Endodermal cell (in vitro differentiated cells): ENCODE data around the gene DHFR2. TPM values are rescaled to one million over a fixed set of nuclear protein-coding genes. Genes with fewer than 3 reads are reported as not detected.
"Not testable (repeated sequence)": the region's sequence is repeated elsewhere in the genome, so short reads cannot be mapped to it uniquely, and the experiment has no call there.

Experiments used
- DNase-seq: peaks from one replicate; pipeline ENCODE4 v3.0.0-alpha.2; 2017
- H3K27ac ChIP-seq: 2 replicates; pipeline ENCODE4 v1.5.1; 2013; ENCODE audit warnings: mild to moderate bottlenecking, low read depth, low read length, moderate library complexity
- H3K27me3 ChIP-seq: 2 replicates; pipeline ENCODE4 v1.6.1; 2013; ENCODE audit warnings: mild to moderate bottlenecking, low read length, moderate library complexity; ENCODE audit not compliant: insufficient read depth, control insufficient read depth, poor library complexity, severe bottlenecking
- H3K36me3 ChIP-seq: 2 replicates; pipeline ENCODE4 v1.7.0; 2013; ENCODE audit warnings: mild to moderate bottlenecking, low read length, moderate library complexity; ENCODE audit not compliant: control insufficient read depth, insufficient read depth
- H3K4me1 ChIP-seq: one replicate; pipeline ENCODE4 v1.7.0; 2013; ENCODE audit warnings: low read length; ENCODE audit not compliant: control insufficient read depth, insufficient read depth
- H3K4me3 ChIP-seq: 2 replicates; pipeline ENCODE4 v1.5.1; 2013; ENCODE audit warnings: mild to moderate bottlenecking, low read length, moderate library complexity
- H3K9ac ChIP-seq: 2 replicates; pipeline ENCODE4 v1.6.1; 2013; ENCODE audit warnings: mild to moderate bottlenecking, low read length, moderate library complexity; ENCODE audit not compliant: poor library complexity, severe bottlenecking; ENCODE audit errors: extremely low read depth
- H3K9me3 ChIP-seq: 2 replicates; pipeline ENCODE4 v1.6.1; 2013; ENCODE audit warnings: mild to moderate bottlenecking, low read length, moderate library complexity; ENCODE audit not compliant: control insufficient read depth
- H3K27ac Mint-ChIP-seq: 2 replicates; pipeline ENCODE4 v1.8.0; 2020; ENCODE audit warnings: mixed read lengths
- H3K27me3 Mint-ChIP-seq: 2 replicates; pipeline ENCODE4 v1.8.0; 2021; ENCODE audit warnings: mild to moderate bottlenecking, mixed read lengths; ENCODE audit not compliant: insufficient read depth
- H3K36me3 Mint-ChIP-seq: 2 replicates; pipeline ENCODE4 v1.8.0; 2020; ENCODE audit warnings: low read depth, mixed read lengths
- H3K4me1 Mint-ChIP-seq: 2 replicates; pipeline ENCODE4 v1.8.0; 2020; ENCODE audit warnings: mixed read lengths
- H3K4me3 Mint-ChIP-seq: 2 replicates; pipeline ENCODE4 v1.8.0; 2020; ENCODE audit warnings: mild to moderate bottlenecking, moderate library complexity, mixed read lengths
- H3K9me3 Mint-ChIP-seq: 2 replicates; pipeline ENCODE4 v1.8.0; 2020; ENCODE audit warnings: mild to moderate bottlenecking, mixed read lengths
- WGBS, 2 experiments: methylation state at CpG; one replicate each; pipeline versions ENCODE4 v1.1.5 to v1.1.7; 2013; ENCODE audit warnings: missing lambda C conversion rate in 2 of 2, mixed read lengths in 1 of 2; ENCODE audit not compliant: insufficient coverage in 1 of 2, insufficient read length in 1 of 2; 5-methylcytosine and 5-hydroxymethylcytosine counted together
- total RNA-seq, 2 donors: library from RNA; stranded (reverse); fragmentation: NEBNext Ultra II Directional in 1 of 2; extraction: Animal tissue kit (Norgen Biotek cat#: 25700) in 1 of 2; gene quantifications; 2 replicates in 1 of 2; 3 replicates in 1 of 2; pipeline ENCODE4 v1.2.1, GENCODE V29; 2021
- TF ChIP-seq, protein P1 (sequence below): fragments of 200-600 bp; sonication (generic); conservative IDR thresholded peaks from 2 replicates; pipeline ENCODE4 v1.5.0; 2021; ENCODE audit warnings: antibody characterized with exemption, mild to moderate bottlenecking

The DHFR2 gene
- total RNA-seq, 2 donors from 2014 or later = 4.2 to 5.3 TPM

DNA sequence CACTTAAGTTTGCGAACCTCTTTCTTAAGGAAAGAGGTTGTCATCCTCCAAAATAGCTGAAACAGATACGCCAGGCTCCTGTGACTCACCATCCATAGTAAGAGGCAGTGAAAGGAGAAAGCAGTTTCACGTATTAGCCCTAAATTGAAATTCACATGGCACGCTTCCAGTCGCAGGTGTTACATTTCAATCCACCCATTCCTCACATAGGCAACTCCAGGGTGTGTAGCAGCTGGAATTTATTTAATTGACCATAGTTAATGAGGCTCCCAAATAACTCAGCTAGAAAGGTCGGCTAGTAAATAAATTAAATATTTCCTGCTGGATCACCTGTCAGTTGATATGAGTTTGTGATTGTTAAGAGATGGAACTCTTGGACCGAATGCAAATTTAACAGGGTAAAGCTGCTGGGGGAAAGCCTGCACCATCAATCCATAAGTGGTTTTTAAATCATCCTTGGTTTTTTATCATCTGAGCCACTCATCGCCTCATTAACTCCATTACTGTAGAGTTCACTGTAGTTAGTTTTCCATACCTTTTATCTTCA lies 19.7 kb upstream of the DHFR2 start:
- Mint-ChIP-seq H3K9me3 (no peaks in the 10 kb centered on the region), H3K4me3 (no peak overlapping the region), H3K27ac (no peak overlapping the region), H3K4me1 (peaks cover 4% of the 10 kb centered on the region), H3K36me3 (peaks cover 25% of the 10 kb centered on the region), H3K27me3 (no peaks in the 10 kb centered on the region)
- H3K9me3 ChIP-seq = no peaks in the 10 kb centered on the region
- H3K4me1 ChIP-seq = no peaks in the 10 kb centered on the region
- 95 to 97% methylated on average over 4 to 8 of the region's 8 CpGs for WGBS, 2 experiments
- no peak overlapping the region for H3K4me3 ChIP-seq
- H3K36me3 ChIP-seq = peaks cover 17% of the 10 kb centered on the region
- no peaks in the 10 kb centered on the region for H3K27me3 ChIP-seq
- TF ChIP-seq, protein P1, sequence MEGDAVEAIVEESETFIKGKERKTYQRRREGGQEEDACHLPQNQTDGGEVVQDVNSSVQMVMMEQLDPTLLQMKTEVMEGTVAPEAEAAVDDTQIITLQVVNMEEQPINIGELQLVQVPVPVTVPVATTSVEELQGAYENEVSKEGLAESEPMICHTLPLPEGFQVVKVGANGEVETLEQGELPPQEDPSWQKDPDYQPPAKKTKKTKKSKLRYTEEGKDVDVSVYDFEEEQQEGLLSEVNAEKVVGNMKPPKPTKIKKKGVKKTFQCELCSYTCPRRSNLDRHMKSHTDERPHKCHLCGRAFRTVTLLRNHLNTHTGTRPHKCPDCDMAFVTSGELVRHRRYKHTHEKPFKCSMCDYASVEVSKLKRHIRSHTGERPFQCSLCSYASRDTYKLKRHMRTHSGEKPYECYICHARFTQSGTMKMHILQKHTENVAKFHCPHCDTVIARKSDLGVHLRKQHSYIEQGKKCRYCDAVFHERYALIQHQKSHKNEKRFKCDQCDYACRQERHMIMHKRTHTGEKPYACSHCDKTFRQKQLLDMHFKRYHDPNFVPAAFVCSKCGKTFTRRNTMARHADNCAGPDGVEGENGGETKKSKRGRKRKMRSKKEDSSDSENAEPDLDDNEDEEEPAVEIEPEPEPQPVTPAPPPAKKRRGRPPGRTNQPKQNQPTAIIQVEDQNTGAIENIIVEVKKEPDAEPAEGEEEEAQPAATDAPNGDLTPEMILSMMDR = no peak
- H3K27ac ChIP-seq = no peak overlapping the region
- DNase-seq = no peak
- no peak overlapping the region for H3K9ac ChIP-seq

DNA sequence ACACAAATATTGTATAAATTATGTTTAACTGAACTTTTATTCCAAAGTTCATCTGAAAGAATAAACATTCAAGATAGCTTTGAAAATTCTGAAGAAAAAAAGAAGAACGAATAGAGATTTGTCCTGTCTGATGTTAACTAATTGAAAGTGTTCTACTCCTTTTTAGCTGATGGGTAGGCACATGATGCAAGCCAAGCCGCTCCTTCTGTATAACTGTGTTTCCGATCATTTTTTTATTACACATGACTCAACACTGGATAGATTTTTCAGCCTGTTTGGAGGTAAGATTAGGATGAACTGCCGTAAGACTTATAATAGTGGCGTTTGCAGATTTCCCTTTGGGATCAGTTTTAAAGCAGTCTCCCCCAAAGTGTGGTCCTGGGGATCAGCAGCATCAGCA lies 19.2 kb upstream of the DHFR2 start:
- Mint-ChIP-seq H3K27me3 (no peaks in the 10 kb centered on the region), H3K27ac (no peak overlapping the region), H3K4me1 (peaks cover 4% of the 10 kb centered on the region), H3K4me3 (no peak overlapping the region), H3K9me3 (no peaks in the 10 kb centered on the region), H3K36me3 (peaks cover 31% of the 10 kb centered on the region)
- Histone ChIP-seq H3K9me3 (no peaks in the 10 kb centered on the region), H3K4me3 (no peak overlapping the region), H3K9ac (no peak overlapping the region), H3K4me1 (no peaks in the 10 kb centered on the region), H3K36me3 (peaks cover 14% of the 10 kb centered on the region), H3K27me3 (no peaks in the 10 kb centered on the region), H3K27ac (no peak overlapping the region)
- no peak for DNase-seq
- WGBS, 2 experiments = 96 to 100% methylated on average over 4 to 5 of the region's 5 CpGs
- TF ChIP-seq, protein P1 = no peak

DNA sequence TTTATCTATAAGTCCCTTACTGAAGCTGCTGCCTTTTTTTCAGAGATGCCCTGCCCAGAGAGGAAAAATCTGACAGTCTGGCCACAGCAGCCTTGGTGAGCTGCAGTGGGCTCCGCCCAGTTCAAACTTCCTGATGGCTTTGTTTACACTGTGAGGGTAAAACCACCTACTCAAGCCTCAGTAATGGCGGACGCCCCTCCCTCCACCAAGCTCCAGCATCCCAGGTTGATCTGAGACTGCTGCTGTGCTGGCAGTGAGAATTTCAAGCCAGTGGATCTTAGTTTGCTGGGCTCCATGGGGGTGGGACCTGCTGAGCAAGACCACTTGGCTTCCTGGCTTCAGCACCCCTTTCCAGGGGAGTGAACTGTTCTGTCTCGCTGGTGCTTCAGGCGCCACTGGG lies 17.8 kb upstream of the DHFR2 start:
- H3K4me3 Mint-ChIP-seq, H3K4me1 ChIP-seq, H3K4me3 ChIP-seq, H3K27me3 ChIP-seq, H3K4me1 Mint-ChIP-seq, H3K9ac ChIP-seq, H3K9me3 ChIP-seq, H3K27ac ChIP-seq, H3K9me3 Mint-ChIP-seq, H3K27ac Mint-ChIP-seq, H3K27me3 Mint-ChIP-seq: not testable (repeated sequence)
- peak; percentile 56 for DNase-seq
- H3K36me3 ChIP-seq = peaks cover 14% of the 10 kb centered on the region
- 90 to 100% methylated on average over 3 to 5 of the region's 5 CpGs for WGBS, 2 experiments
- peaks cover 36% of the 10 kb centered on the region for H3K36me3 Mint-ChIP-seq

DNA sequence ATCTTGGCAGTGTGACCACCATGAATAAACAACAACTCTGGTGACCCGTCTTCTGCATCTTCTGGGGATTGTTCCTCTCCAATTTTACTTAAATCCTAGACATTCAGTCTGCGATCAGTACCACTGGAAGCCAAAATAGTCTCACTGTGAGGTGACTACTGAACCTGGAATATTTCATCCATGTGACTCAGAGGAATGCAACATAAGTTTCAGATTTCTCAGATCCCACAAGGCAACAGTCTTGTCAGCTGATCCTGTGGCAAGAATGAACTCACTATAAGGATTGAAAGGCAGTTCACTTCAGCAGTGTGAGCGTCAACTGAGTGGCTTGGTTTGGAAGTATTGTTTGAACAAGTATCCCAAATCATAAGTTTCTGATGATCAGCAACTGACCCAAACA lies 13.3 kb upstream of the DHFR2 start:
- Mint-ChIP-seq H3K36me3 (peaks cover 54% of the 10 kb centered on the region), H3K27ac (no peak overlapping the region), H3K4me1 (peaks cover 3% of the 10 kb centered on the region), H3K4me3 (no peak overlapping the region), H3K27me3 (no peaks in the 10 kb centered on the region), H3K9me3 (peaks cover 10% of the 10 kb centered on the region)
- H3K27me3 ChIP-seq = no peaks in the 10 kb centered on the region
- H3K4me3 ChIP-seq = no peak overlapping the region
- no peak overlapping the region for H3K9ac ChIP-seq
- H3K27ac ChIP-seq = no peak overlapping the region
- no peak for DNase-seq
- peaks cover 15% of the 10 kb centered on the region for H3K36me3 ChIP-seq
- H3K4me1 ChIP-seq = no peaks in the 10 kb centered on the region
- 91 to 100% methylated on average over 2 to 3 of the region's 3 CpGs for WGBS, 2 experiments
- peaks cover 6% of the 10 kb centered on the region for H3K9me3 ChIP-seq
- TF ChIP-seq, protein P1 = no peak
